ENCODE data around the gene PARP1.
"Not testable (repeated sequence)": the region's sequence is repeated elsewhere in the genome, so short reads cannot be mapped to it uniquely, and the experiment has no call there.

Gene PARP1

DNA sequence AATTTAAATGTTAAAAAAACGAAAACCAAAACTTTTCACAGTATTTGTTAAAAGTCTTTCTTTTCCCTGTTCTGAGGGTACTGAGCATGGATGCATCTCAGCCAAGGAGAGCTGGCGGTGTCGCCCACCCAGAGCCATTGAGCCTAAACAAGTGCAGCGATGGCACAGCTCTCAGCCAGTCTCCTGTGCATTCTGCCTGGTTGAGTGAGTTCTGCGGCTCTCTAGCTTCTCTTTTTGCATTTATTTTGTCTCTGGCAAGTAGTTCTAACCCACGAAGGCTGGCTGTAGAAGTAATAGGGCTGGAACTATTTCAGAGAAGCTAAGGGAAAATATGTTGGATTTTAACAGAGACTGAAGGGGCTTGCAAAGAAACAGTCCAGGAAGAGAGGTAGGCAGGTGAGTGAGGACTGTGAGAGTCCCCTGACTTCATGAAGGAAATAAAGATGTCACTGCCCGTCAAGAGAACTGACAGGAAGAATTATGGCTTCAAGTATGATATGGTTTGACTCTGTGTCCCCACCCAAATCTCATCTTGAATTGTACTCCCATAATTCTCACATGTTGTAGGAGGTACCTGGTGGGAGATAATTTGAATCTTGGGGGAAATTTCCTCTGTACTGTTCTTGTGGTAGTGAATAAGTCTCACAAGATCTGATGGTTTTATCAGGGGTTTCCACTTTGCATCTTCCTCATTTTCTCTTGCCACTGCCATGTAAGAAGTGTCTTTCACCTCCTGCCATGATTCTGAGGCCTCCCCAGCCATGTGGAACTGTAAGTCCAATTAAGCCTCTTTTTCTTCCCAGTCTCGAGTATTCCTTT lies 63.2 kb downstream of the PARP1 start:
- DNase-seq, result no peak

DNA sequence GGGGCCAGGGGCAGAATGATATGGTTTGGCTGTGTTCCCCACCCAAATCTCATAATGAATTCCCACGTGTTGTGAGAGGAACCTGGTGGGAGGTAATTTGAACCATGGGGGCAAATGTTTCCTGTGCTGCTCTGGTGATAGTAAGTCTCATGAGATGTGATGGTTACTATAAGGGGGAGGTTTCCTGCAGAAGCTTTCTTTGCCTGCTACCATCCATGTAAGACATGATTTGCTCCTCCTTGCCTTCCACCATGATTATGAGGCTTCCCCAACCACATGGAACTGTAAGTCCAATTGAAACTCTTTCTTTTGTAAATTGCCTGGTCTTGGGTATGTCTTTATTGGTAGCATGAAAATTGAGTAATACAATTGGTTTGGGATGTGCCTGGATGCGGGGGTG lies 65.2 kb downstream of the PARP1 start:
- DNase-seq, result no peak

DNA sequence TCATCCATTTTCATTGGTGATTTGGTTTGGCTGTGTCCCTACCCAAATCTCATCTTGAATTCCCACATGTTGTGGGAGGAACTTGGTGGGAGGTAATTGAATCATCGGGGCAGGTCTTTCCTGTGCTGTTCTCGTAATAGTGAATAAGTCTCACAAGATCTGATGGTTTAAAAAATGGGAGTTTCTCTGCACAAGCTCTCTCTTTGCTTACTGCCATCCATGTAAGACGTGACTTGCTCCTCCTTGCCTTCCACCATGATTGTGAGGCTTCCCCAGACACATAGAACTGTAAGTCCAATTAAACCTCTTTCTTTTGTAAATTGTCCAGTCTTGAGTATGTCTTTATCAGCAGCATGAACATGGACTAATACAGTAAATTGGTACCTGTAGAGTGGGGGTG lies 67.8 kb downstream of the PARP1 start:
- not testable (repeated sequence) for DNase-seq

DNA sequence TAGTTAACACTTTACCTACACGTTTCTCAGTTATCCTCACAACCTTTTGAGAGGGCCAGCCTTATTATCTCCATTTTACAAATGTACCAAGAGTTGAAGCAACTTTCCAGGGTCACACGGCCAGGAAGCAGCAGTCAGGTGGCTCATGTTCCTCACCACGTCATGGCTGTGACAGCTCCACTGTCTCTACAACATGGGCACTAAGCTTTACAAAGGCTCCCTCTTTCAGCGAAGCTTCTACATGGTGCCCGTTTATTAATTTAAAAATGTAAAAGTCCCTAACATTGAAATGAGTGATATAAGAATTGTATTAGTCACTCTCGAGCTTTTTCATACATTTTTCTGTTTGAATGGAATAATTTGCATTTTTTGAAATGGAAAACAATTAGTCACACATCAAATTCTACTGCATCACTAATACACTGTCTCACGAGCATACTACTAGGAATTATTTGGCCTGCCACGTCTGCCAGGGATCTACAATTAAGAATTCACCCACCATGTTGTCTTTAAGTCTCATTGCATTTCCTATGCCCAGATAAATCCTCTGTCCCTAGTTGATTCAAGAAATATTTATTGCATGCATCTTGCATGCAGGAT lies 70.5 kb downstream of the PARP1 start:
- no peak for DNase-seq

DNA sequence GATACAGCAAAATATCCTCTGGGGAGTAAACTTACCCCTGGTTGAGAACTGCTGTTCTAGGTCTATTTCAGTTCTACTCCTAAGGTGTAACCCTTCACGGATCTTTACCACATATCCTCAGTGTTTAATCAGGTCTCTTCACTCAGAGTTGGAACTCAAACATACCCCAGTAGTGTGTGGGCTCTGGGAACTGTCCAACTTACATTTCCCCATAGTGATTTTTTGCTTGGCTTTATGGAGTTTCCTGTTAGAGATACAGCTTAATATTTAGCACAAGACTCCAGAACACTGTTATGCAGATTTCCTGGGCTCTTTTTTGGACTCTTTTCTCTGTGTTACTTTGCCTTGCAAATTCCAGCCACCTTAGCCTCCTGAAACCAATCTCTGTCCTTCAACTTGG lies 72.2 kb downstream of the PARP1 start:
- no peak for DNase-seq

DNA sequence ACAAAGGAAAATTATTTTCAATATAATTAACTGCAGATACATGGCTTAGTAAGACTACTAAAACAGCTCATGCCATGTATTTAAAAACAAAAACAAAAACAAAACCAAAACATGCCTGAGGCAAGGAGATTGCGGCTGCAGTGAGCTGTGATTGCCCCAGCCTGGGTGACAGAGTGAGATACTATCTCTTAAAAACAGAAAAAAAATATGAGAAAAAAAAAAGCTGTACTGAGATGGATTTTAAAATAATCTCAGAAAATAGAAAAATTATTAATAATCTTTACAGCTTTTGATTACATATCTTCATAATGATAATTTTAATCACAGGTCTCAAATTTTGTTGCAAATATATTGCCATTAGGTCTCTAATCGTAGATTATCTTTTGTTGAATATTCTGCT lies 74.9 kb downstream of the PARP1 start:
- DNase-seq, result no peak

DNA sequence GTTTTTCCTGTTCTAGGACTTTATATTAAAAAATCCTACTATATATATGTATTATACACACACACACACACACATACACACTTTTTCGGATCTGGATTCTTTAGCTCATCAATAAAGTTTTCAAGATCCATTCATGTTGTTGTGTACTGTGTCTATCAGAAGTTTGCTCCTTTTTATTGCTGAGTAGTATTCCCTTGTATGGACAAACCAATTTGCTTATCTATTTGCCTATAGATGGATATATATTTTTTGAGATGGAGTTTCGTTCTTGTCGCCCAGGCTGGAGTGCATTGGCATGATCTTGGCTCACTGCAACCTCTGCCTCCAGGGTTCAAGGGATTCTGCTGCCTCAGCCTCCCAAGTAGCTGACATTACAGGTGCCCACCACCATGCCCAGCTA lies 78.7 kb downstream of the PARP1 start:
- DNase-seq, result no peak

DNA sequence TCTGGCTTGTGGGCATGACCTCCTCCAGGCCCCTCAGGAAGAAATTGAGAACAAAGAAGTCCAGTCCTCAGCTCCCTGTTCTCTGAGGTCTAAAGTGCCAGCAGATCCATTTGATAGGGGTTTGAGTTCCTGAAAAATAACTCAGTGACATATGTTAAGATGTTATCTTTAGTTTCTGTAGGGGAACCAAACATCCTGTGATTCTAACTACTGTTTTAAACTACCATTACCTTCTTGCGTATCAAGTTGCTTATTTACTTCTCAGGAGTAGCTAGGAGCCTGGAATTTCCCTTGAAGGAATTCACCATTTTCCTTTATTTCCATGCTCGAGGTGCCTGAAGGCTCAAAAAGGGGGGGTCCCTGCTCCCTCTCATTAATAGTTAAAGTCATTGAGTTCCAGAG lies 80.1 kb downstream of the PARP1 start:
- no peak for DNase-seq

DNA sequence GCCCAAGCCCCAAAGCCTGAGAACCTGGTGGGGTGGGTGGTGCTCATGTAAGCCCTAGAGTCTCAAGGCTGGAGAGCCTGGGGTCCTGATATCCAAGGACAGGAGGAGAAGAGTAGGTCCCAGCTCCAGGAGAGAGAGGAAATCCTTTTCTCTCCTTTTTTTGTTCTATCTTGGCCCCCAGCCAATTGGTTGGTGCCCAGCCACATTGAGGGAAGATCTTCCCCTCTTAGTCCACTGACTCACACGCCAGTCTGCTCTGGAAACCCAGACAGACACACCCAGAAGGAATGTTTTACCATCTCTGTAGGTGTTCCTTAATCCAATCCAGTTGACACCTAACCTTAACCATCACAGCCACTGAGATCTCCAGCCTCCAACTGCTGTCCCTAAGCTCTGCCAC lies 82.7 kb downstream of the PARP1 start:
- no peak for DNase-seq

DNA sequence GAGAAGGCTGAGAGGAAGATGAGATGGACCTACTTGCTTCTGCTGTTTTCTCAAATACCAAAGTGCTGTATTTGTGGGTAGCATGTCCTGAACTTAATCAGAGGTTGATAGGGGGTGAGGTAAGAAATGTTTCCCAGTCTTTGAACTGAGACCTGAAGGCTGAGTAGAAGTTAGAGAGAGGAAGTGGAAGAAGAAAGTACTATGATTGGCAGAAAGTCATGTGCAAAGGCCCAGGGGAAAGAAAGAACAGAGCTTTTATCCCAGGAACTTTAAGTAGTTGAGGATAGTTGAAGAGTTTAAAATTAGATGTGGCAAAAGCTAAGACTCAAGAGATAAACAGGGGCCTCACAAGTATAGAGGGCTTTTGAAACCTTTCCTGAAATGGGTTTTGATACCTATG lies 83.4 kb downstream of the PARP1 start:
- DNase-seq, result no peak

DNA sequence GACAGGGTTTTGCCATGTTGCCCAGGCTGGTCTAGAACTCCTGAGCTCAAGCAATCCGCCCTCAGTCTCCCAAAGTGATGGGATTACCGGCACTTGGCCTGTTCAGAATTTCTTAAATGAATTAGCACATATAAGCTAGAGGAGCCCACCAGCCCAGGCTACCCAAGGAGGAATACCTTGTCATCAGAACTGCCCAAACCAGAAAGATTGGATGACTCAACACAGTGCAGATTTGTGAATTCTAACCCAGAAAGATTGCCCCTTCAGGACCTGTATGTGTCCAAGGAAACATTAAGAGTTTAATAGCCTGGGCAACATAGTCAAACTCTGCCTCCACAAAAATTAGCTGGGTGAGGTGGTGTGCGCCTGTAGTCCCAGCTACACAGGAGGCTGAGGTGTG lies 84.9 kb downstream of the PARP1 start:
- no peak for DNase-seq

DNA sequence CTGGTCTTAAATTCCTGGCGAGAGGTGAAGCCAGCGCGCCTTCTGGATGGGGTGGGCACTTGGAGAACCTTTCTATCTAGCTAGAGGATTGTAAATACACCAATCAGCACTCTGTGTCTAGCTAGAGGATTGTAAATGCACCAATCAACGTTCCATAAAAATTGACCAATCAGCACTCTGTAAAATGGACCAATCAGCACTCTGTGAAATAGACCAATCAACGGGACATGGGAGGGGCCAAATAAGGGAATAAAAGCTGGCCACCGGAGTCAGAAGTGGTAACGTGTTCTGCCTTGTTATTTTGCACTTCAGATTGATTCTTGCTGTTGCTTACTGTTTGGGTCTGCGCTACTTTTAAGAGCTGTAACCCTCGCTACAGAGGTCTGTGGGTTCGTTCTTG lies 87.0 kb downstream of the PARP1 start:
- no peak for DNase-seq

DNA sequence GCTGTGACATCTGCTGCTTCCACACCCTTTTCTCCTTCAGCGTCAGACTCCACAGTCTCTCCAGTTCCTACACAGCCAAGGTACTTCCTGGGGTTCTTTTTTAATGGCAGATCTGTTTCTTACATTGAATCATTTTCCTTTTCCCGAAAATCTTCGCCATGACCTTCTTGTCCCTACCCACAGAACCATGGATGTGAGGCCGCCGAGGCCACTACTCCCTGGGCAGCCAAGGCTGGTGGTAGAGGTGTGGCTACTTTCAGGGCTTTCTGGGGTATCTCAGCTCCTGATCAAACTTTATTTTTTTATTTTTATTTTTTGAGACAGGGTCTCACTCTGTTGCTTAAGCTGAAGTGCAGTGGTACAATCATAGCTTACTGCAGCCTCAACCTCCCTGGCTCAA lies 89.4 kb downstream of the PARP1 start:
- no peak for DNase-seq

DNA sequence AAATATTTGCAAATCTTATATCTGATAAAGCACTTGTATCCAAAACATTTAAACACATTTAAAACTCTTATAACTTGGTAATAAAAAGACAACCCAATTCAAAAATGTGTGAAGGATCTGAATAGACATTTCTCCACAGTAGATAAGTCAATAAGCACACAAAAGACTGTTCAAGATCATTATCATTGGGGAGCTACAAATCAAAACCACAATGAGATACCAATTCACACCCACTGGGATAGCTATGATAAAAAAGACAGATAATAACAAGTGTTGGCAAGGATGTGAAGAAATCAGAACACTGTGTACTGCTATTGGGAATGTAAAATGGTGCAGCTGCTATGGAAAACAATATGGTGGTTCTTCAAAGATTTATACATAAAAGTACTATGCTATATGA lies 93.8 kb downstream of the PARP1 start:
- no peak for DNase-seq

DNA sequence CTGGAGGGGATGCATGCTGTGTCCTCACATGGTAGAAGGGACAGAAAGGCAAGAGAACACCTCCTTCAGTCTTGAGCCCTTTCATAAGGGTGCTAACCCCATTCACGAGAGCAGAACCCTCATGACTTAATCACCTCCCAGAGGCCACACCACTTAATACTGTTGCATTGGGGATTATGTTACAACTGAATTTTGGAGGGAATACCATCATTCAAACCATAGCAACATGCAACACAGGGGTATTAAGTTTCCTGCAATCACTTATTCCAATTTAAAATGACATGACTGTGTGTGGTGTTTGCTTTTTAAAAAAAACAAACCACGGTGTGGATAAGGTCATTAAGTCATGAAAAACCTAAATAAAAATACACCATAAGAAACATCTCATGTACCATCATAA lies 95.8 kb downstream of the PARP1 start:
- no peak for DNase-seq

DNA sequence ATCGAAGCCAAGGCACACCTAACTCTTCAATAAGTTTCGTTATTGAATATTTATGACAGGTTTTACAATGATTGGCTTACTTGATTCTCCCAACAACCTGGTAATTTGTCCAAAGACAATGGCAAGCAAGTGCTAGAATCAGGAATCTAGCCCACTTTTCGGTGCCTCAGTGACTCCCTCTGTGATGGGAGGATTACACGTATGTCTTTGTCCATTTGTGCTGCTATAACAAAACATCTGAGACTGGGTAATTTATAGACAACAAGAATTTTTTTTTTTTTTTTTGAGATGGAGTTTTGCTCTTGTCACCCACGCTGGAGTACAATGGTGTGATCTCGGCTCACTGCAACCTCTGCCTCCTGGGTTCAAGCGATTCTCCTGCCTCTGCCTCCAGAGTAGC lies 96.5 kb downstream of the PARP1 start:
- no peak for DNase-seq

Data from SW 1271 (cell line).